GM12891 (cell line): ENCODE results near the gene GFRA4.

Experiments used
- DNase-seq: peaks from one replicate; pipeline ENCODE4 v3.0.0; 2011; ENCODE audit warnings: low spot score; ENCODE audit not compliant: insufficient read length
- FAIRE-seq: peaks from 2 replicates; lab custom pipeline; 2011; peaks lifted over from hg19 to GRCh38; lab: Jason Lieb, UNC
- PAX5 ChIP-seq: IDR thresholded peaks from 2 replicates; pipeline ENCODE4 v1.6.1; 2011; ENCODE audit warnings: low read length, moderate library complexity, mild to moderate bottlenecking; ENCODE audit not compliant: insufficient read depth, severe bottlenecking
- POLR2A ChIP-seq: IDR thresholded peaks from 2 replicates; pipeline ENCODE4 v1.6.1; 2011; ENCODE audit warnings: low read depth, low read length, control low read depth
- POLR2AphosphoS5 ChIP-seq: IDR thresholded peaks from 2 replicates; pipeline ENCODE4 v1.6.1; 2011; ENCODE audit warnings: low read depth, low read length, control low read depth
- POU2F2 ChIP-seq: IDR thresholded peaks from 2 replicates; pipeline ENCODE4 v1.6.1; 2011; ENCODE audit warnings: low read depth, mild to moderate bottlenecking, control low read depth, low read length, moderate library complexity
- SPI1 ChIP-seq: IDR thresholded peaks from 2 replicates; pipeline ENCODE4 v1.6.1; 2011; ENCODE audit warnings: low read depth, low read length, control low read depth
- TAF1 ChIP-seq: IDR thresholded peaks from 2 replicates; pipeline ENCODE4 v1.6.1; 2011; ENCODE audit warnings: low read depth, low read length, control low read depth

The GFRA4 gene

GRCh38 chr20:3674995-3675900, 12.0 kb upstream of the GFRA4 start:
- DNase-seq (no peak), FAIRE-seq (no peak)
- no peak for TF ChIP-seq TAF1
- TF ChIP-seq SPI1, result no peak
- TF ChIP-seq POLR2AphosphoS5, result no peak
- no peak for TF ChIP-seq POLR2A
- no peak for TF ChIP-seq PAX5

GRCh38 chr20:3674447-3674846, 11.2 kb upstream of the GFRA4 start:
- FAIRE-seq (no peak), DNase-seq (no peak)

DNA sequence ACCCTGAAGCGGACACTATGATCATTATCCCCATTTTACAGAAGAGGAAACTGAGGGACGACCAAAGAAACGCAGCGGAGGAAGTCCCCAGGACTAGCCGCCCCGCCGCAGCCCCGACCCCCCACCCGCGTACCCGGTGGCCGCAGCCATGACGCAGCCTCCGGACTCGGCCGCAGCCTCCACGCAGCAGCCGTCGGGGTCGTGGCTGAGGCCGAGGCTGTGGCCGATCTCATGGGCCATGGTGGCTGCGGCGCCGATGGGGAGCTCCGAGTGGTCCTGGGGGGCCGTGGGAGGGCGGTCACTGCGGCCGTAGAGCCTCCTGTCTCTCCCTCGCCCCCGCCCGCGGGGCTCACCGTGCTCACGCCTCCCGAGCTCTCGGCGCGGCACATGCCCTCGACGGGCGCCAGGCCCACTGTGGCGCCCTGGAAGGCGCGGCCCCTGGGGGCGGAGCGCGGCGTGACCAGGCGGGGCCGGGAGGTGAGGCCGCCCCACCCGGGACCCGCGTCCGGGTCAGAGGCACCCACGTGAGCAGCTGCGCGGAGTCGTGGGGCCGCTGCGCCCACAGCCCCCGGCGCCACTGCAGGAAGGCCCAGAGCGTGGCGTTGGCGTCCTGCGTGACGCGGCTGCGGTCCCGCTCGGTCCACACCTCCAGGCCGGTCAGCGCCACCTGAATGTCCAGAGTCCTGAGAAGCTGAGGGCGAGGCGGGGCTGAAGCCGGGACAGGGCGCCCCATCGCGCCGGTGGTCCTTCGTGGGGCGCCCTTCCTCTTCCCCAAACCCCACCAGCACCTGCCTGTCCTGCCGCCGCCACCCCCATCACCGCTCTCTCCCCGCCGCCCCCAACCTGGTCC, 10.2 kb upstream of the GFRA4 start:
- FAIRE-seq (no peak), DNase-seq (no peak)

More at GRCh38 chr20:3674447-3674846, 11.2 kb upstream of the GFRA4 start:
- TF ChIP-seq PAX5 (no peak), SPI1 (no peak), POU2F2 (no peak), POLR2AphosphoS5 (no peak), POLR2A (no peak), TAF1 (no peak)

GRCh38 chr20:3672547-3673171, 9.5 kb upstream of the GFRA4 start:
- no peak for FAIRE-seq
- TF ChIP-seq SPI1, result no peak
- no peak for TF ChIP-seq PAX5
- no peak for TF ChIP-seq TAF1
- TF ChIP-seq POU2F2, result no peak
- TF ChIP-seq POLR2AphosphoS5, result no peak
- TF ChIP-seq POLR2A, result no peak
- DNase-seq, result no peak

More for the DNA sequence above, 10.2 kb upstream of the GFRA4 start:
- TF ChIP-seq SPI1, result no peak
- no peak for TF ChIP-seq POU2F2
- TF ChIP-seq TAF1, result no peak
- no peak for TF ChIP-seq PAX5
- no peak for TF ChIP-seq POLR2AphosphoS5
- TF ChIP-seq POLR2A, result no peak

GRCh38 chr20:3671986-3672546, 8.9 kb upstream of the GFRA4 start:
- DNase-seq (no peak), FAIRE-seq (no peak)
- TF ChIP-seq SPI1 (no peak), PAX5 (no peak), POU2F2 (no peak), POLR2AphosphoS5 (no peak), POLR2A (no peak), TAF1 (no peak)

DNA sequence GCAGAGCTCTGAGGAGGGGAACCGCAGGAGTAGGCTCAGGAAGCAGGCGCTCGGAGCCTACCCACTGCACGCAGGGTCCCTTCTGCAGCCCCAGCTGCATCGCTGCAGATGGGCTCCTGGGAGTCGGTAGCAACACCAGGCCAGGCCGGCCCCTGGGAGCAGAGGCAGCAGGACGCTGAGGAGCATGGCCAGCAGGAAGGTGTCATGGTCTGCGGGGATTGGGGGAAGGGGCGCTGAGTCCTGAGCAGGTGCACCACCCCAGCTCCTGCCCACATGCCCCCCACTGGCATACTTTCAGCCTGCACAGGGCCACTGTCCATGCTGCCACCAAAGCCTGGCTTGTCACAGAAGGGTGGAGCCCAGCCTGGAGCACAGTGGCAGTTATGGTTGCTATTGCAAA, 7.7 kb upstream of the GFRA4 start:
- TF ChIP-seq POU2F2, result no peak
- no peak for TF ChIP-seq POLR2AphosphoS5
- TF ChIP-seq SPI1, result no peak
- no peak for TF ChIP-seq POLR2A
- TF ChIP-seq TAF1, result no peak
- TF ChIP-seq PAX5, result no peak

DNA sequence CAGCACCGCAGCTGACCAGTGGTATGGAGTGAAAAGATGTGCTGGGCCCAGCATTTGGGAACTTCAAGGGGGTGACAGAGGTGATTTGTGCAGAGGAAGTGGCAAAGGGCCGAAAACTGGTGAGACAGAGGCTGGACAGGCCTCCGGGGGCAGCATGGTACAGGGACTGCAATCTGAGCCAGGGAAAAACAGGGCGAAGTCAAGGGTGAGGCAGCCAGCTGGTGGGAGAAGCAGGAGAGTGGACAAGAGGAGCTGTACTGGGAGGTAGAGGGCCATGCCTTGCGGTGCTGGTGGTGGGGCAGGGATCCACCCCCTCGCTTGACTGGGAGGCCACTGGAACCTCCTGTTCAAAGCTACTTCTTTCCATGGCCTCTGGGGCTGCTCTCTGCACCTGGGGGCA, 7.3 kb upstream of the GFRA4 start:
- DNase-seq, result no peak
- no peak for FAIRE-seq
- TF ChIP-seq POLR2AphosphoS5 (no peak), PAX5 (no peak), TAF1 (no peak), SPI1 (no peak), POU2F2 (no peak), POLR2A (no peak)

More for the DNA sequence above, 7.7 kb upstream of the GFRA4 start:
- DNase-seq (no peak), FAIRE-seq (no peak)

DNA sequence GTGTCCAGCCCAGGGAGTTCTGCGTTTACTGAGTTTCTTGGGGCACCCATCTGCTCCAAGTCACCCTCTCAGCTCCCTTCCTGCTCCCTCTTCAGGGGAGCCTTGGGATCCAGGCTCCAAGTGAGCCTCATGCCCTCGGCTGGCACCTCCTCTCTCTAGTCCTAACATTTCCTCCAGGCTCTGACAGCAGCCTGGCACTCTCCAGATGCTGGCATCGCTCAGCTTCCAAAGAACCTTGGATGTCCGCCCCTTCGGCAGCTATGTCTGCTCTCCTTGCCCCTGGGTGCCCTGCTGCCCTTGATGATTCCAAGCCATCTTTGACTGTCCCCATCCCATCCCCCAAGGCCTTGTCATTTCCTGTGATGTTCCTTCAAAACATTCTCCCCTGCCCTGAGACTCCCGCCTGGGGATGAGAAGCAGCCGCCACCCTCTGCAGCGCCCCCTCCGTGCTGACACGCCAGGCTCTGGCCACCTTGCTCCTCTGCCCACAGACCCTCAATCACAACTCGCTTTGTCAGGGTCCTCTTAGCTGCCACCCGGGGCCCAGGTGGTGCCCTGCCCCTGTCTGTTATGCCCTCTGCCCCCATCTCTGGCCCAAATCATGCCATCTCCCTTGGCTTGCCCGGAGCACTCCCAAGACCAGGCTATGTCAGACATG, 6.6 kb upstream of the GFRA4 start:
- FAIRE-seq (no peak), DNase-seq (no peak)

More for the DNA sequence above, 6.6 kb upstream of the GFRA4 start:
- TF ChIP-seq TAF1, result no peak
- no peak for TF ChIP-seq POLR2AphosphoS5
- no peak for TF ChIP-seq POLR2A
- no peak for TF ChIP-seq POU2F2
- TF ChIP-seq SPI1, result no peak
- no peak for TF ChIP-seq PAX5
